Measurements from ENCODE around the gene ZNF507. TPM values are rescaled to one million over a fixed set of nuclear protein-coding genes. Genes with fewer than 3 reads are reported as not detected.

Gene ZNF507
- polyA plus RNA-seq, 3 donors: 0.08 to 0.39 (median 0.10) TPM

GRCh38 chr19:32307591-32307990 is 37.8 kb upstream of the ZNF507 start:
- intact Hi-C loops (cut with micrococcal nuclease): no loop called here
- TF ChIP-seq CTCF (IDR thresholded peaks at IDR 0.05): no peak
- H3K9me3 Mint-ChIP-seq: peaks cover 6 to 12% (median 9%) of the 10 kb centered on the region in 7 donors
- Histone ChIP-seq H3K79me2 (ENCODE audit: insufficient read depth, low read length) (no peaks in the 10 kb centered on the region), H4K20me1 (ENCODE audit: insufficient read depth, low read length) (no peaks in the 10 kb centered on the region), H3K4me3 (replicated peaks in 1 of 3; ENCODE audit: low read depth in 2 of 3, low read length in 3 of 3) (no peak overlapping the region), H3K4me1 (ENCODE audit: control insufficient read depth in 1 of 2, insufficient read depth in 2 of 2, low read length in 2 of 2) (no peaks in the 10 kb centered on the region), H3K9me3 (replicated peaks in 1 of 2; ENCODE audit: control insufficient read depth in 1 of 2, insufficient read depth in 1 of 2, low read length in 2 of 2) (peaks cover 5 to 8% of the 10 kb centered on the region in 2 donors), H3K27ac (ENCODE audit: low read depth in 1 of 2, low read length in 2 of 2) (no peak overlapping the region), H3K36me3 (replicated peaks in 1 of 2; ENCODE audit: control insufficient read depth in 1 of 2, insufficient read depth in 2 of 2, low read length in 2 of 2) (no peaks in the 10 kb centered on the region), H2AFZ (ENCODE audit: insufficient read depth, low read depth, low read length, poor library complexity, severe bottlenecking) (no peak overlapping the region), H3K9ac (ENCODE audit: insufficient read depth, low read length, poor library complexity, severe bottlenecking) (no peak overlapping the region), H3K27me3 (ENCODE audit: control insufficient read depth in 2 of 2, insufficient read depth in 2 of 2, low read length in 2 of 2) (peaks cover 6 to 8% of the 10 kb centered on the region in 2 donors), H3K4me2 (replicated peaks; ENCODE audit: extremely low read depth, low read length, poor library complexity, severe bottlenecking) (no peak overlapping the region)
- H3K27me3 Mint-ChIP-seq (ENCODE audit: low read depth in 3 of 3): peaks cover 22 to 62% (median 38%) of the 10 kb centered on the region in 3 donors
- DNase-seq: no peak
- no peak overlapping the region for H3K4me3 Mint-ChIP-seq
- no CpG with 5 or more reads among the region's 5 CpGs for WGBS (ENCODE audit: insufficient coverage)
- no peaks in the 10 kb centered on the region for H3K4me1 Mint-ChIP-seq
- H3K27ac Mint-ChIP-seq: no peak overlapping the region
- no peaks in the 10 kb centered on the region for H3K36me3 Mint-ChIP-seq

- Histone ChIP-seq H3K4me1 (ENCODE audit: control insufficient read depth in 1 of 2, insufficient read depth in 2 of 2, low read length in 2 of 2) (no peaks in the 10 kb centered on the region), H3K9ac (ENCODE audit: insufficient read depth, low read length, poor library complexity, severe bottlenecking) (no peak overlapping the region), H3K79me2 (ENCODE audit: insufficient read depth, low read length) (no peaks in the 10 kb centered on the region), H2AFZ (ENCODE audit: insufficient read depth, low read depth, low read length, poor library complexity, severe bottlenecking) (no peak overlapping the region), H3K4me3 (replicated peaks in 1 of 3; ENCODE audit: low read depth in 2 of 3, low read length in 3 of 3) (no peak overlapping the region), H3K27ac (ENCODE audit: low read depth in 1 of 2, low read length in 2 of 2) (no peak overlapping the region), H3K27me3 (ENCODE audit: control insufficient read depth in 2 of 2, insufficient read depth in 2 of 2, low read length in 2 of 2) (peaks cover 8% of the 10 kb centered on the region in 2 donors), H3K4me2 (replicated peaks; ENCODE audit: extremely low read depth, low read length, poor library complexity, severe bottlenecking) (no peak overlapping the region), H3K36me3 (replicated peaks in 1 of 2; ENCODE audit: control insufficient read depth in 1 of 2, insufficient read depth in 2 of 2, low read length in 2 of 2) (no peaks in the 10 kb centered on the region), H3K9me3 (replicated peaks in 1 of 2; ENCODE audit: control insufficient read depth in 1 of 2, insufficient read depth in 1 of 2, low read length in 2 of 2) (peaks cover 5 to 7% of the 10 kb centered on the region in 2 donors), H4K20me1 (ENCODE audit: insufficient read depth, low read length) (no peaks in the 10 kb centered on the region)
- Mint-ChIP-seq H3K36me3 (no peaks in the 10 kb centered on the region), H3K4me1 (no peaks in the 10 kb centered on the region), H3K27ac (no peak overlapping the region), H3K9me3 (peaks cover 0 to 4% (median 3%) of the 10 kb centered on the region in 7 donors), H3K4me3 (no peak overlapping the region), H3K27me3 (ENCODE audit: low read depth in 3 of 3) (peaks cover 20 to 63% (median 42%) of the 10 kb centered on the region in 3 donors)
- intact Hi-C loops (cut with micrococcal nuclease): no loop called here
- DNase-seq: no peak
- no peak for TF ChIP-seq CTCF (IDR thresholded peaks at IDR 0.05)
- 83% methylated on average over 1 of the region's 8 CpGs for WGBS (ENCODE audit: insufficient coverage)
Observed at GRCh38 chr19:32308431-32309077, 36.9 kb upstream of the ZNF507 start.
